Motor neuron (in vitro differentiated cells): Measurements from ENCODE around the gene CDC14A. TPM values are rescaled to one million over a fixed set of nuclear protein-coding genes. Genes with fewer than 3 reads are reported as not detected.
A peak's percentile ranks its signal among the peaks of the same experiment; 100 is the strongest.

Experiments
- ATAC-seq, 8 experiments: fragments of 200-7000 bp; cut with Tn5 transposase; replicated peaks in 6 of 8; 2 replicates each; pipeline ENCODE4 v1.8.0; 2021; ENCODE audit warnings: mild to moderate bottlenecking in 8 of 8, moderate library complexity in 8 of 8
- H3K27ac ChIP-seq, 2 donors: fragments of 250-450 bp; sonication (Bioruptor Pico); 2 replicates each; pipeline ENCODE4 v1.9.0; 2021; ENCODE audit warnings: antibody characterized with exemption in 2 of 2, mild to moderate bottlenecking in 2 of 2, moderate library complexity in 1 of 2
- H3K4me1 ChIP-seq, 2 donors: fragments of 250-450 bp; sonication (Bioruptor Pico); replicated peaks in 1 of 2; 2 replicates each; pipeline ENCODE4 v1.6.1; 2021; ENCODE audit warnings: antibody characterized with exemption in 2 of 2, mild to moderate bottlenecking in 2 of 2, moderate library complexity in 1 of 2
- H3K4me3 ChIP-seq, 5 donors: fragments of 250-450 bp; sonication (Bioruptor Pico); 2 replicates each; pipeline ENCODE4 v1.9.0; 2021; ENCODE audit warnings: antibody characterized with exemption in 5 of 5, mild to moderate bottlenecking in 5 of 5, moderate library complexity in 4 of 5
- WGBS, 10 experiments: fragments of 450-650 bp; shearing (Covaris generic); methylation state at CpG; one replicate each; pipeline ENCODE4 v1.0.0; 2022; 5-methylcytosine and 5-hydroxymethylcytosine counted together
- in situ Hi-C, 9 experiments: fragments of 400-800 bp; cut with MboI; loops; one replicate each; pipeline ENCODE4 v1.15.0; 2021; ENCODE audit warnings: low sequenced_read_pairs in 9 of 9, low pct_unique_long_range_greater_than_20kb in 2 of 9; ENCODE audit not compliant: unreplicated experiment in 9 of 9
- total RNA-seq, 8 experiments: library from RNA; unstranded; fragments of 300-600 nt; gene quantifications; 2 replicates each; pipeline versions ENCODE4 v1.2.3 to v1.2.4, GENCODE V29; 2022

CDC14A gene, protein sequence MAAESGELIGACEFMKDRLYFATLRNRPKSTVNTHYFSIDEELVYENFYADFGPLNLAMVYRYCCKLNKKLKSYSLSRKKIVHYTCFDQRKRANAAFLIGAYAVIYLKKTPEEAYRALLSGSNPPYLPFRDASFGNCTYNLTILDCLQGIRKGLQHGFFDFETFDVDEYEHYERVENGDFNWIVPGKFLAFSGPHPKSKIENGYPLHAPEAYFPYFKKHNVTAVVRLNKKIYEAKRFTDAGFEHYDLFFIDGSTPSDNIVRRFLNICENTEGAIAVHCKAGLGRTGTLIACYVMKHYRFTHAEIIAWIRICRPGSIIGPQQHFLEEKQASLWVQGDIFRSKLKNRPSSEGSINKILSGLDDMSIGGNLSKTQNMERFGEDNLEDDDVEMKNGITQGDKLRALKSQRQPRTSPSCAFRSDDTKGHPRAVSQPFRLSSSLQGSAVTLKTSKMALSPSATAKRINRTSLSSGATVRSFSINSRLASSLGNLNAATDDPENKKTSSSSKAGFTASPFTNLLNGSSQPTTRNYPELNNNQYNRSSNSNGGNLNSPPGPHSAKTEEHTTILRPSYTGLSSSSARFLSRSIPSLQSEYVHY
- 1 to 10 TPM; 2.2 to 8.8 (median 4.4) TPM for total RNA-seq

DNA sequence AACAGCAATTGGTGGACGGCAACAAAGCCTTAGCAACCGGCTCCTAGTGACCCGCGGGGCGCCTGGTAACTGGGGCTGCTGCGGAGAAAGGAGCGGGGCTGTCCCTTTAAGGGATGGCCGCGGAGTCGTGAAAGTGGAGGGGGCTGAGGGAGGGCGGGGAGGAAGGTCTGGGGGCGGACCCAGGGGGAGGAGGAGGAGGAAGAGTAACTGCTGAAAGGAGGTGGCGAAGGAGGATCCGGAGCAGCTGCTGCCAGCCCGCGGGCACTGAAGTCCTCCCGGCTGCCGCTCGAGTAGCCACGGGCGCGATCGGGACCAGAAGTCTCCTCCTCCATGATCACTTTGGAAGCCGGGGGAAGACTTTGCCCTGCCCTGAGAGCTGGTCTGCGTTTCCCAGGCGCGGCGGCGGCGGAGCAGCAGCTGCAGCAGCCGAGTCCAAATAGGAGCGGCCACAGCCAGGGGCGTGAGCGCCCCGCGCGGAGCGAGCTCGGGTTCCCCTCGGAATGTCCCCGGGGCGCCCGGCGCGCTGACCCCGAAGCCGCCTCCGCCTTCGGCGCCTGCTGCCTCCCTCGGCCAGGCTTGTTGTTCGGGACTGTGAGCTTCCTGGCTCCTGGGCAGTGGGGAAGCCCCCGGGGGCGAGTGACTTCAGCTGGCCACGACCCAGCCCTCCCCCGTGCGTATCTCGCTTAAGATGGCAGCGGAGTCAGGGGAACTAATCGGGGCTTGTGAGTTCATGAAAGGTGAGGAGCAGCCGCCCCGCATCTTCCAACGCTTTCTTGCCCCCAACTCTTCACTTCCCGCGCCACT, at the start of gene CDC14A:
Gene CDC14A, plus strand, starts transcription at position 240 of the 804 bp plus-strand sequence. Its CDS starts 449 bp downstream, at position 689.
- WGBS, 10 experiments = 0% methylated on average over 2 to 16 of the region's 65 CpGs; no CpG with 5 or more reads in 7 of the 10 experiments
- in situ Hi-C loops = no loop called here
- peaks cover 19 to 21% of the 10 kb centered on the region in 2 donors for H3K4me1 ChIP-seq
- peak within 1 kb of the TSS; percentile 67 to 90 (median 80) for H3K4me3 ChIP-seq
- H3K27ac ChIP-seq = peak within 1 kb of the TSS; percentile 2 to 63
- peak; percentile 75 to 85 (median 82) for ATAC-seq

DNA sequence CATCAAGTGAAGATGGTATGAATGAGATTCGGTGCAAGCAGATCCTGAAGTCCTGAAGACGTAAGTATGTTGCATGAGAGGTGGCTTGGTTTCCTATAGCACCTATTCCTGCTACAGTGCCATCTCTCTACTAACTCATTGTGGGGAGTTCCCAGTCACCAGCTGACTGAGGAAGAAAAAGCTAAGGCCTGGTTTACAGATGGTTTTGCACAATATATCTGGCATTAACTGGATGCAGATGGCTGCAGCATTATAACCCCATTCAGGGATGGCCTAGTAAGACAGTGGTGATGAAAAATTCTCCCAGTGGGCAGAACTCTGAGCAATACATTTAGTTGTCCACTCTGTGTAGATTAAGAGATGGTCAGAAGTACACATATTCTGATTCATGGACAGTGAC, 49.6 kb upstream of the CDC14A start:
- H3K4me3 ChIP-seq = no peak overlapping the region

DNA sequence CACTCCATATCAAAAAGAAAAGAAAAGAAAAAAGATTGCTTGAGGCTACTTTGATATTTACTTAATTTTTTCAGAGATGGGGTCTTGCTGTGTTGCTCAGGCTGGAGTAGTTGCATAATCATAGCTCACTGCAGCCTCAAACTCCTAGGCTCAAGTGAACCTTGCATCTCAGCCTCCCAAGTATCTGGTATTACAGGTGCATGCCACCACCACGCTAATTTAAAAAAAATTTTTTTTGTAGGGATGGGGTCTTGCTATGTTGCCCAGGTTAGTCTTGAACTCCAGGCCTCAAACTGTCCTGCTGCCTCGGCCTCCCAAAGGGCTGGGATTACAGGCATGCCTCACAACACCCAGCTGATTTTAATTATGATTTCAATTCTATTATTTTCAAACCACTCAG, 48.1 kb upstream of the CDC14A start:
- no peak for ATAC-seq
- H3K4me1 ChIP-seq = no peaks in the 10 kb centered on the region
- H3K4me3 ChIP-seq = no peak overlapping the region
- no peak overlapping the region for H3K27ac ChIP-seq
- 0 to 100% (median 92%) methylated on average over 1 to 2 of the region's 2 CpGs; no CpG with 5 or more reads in 1 of the 10 experiments for WGBS, 10 experiments
- in situ Hi-C loops = no loop called here

More for the DNA sequence above, 49.6 kb upstream of the CDC14A start:
- peak in 1 of 8 experiments; percentile 59 for ATAC-seq
- 29 to 100% (median 93%) methylated on average over 1 to 2 of the region's 2 CpGs; no CpG with 5 or more reads in 3 of the 10 experiments for WGBS, 10 experiments
- in situ Hi-C loops = no loop called here
- H3K4me1 ChIP-seq = no peaks in the 10 kb centered on the region
- H3K27ac ChIP-seq = no peak overlapping the region

- Histone ChIP-seq H3K4me1 (no peaks in the 10 kb centered on the region), H3K4me3 (no peak overlapping the region), H3K27ac (no peak overlapping the region)
- 37 to 58% (median 45%) methylated on average over 1 to 3 of the region's 3 CpGs for WGBS, 10 experiments
- ATAC-seq = peak in 2 of 8 experiments; percentile 41 to 51
- in situ Hi-C loops = no loop called here
Observed at GRCh38 chr1:100304921-100305320, 47.4 kb upstream of the CDC14A start.

DNA sequence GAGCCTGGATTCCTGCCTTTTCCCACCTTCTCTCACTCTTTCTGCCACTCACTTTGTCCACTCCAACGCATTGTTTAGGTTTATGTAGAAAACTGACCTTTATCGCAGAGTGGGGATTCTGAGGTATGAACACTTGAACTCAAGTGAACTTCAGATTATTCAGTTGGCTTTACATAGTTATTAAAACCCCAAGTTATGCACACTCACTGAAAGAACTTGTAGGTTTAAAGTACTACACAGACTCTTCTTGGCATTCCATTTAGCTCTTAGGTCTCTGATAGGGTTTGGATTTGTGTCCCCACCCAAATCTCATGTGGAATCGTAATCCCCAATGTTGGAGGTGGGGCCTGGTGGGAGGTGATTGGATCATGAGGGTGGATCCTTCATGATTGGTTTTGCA, 46.4 kb upstream of the CDC14A start:
- in situ Hi-C loops = no loop called here
- ATAC-seq = no peak
- no peaks in the 10 kb centered on the region for H3K4me1 ChIP-seq
- WGBS, 10 experiments = 80 to 100% (median 87%) methylated on average over 1 to 3 of the region's 3 CpGs; no CpG with 5 or more reads in 2 of the 10 experiments
- H3K27ac ChIP-seq = no peak overlapping the region
- no peak overlapping the region for H3K4me3 ChIP-seq

- 59 to 100% (median 94%) methylated on average over 1 to 2 of the region's 2 CpGs; no CpG with 5 or more reads in 1 of the 10 experiments for WGBS, 10 experiments
- Histone ChIP-seq H3K4me3 (no peak overlapping the region), H3K4me1 (no peaks in the 10 kb centered on the region), H3K27ac (no peak overlapping the region)
- no peak for ATAC-seq
- in situ Hi-C loops = no loop called here
Observed at GRCh38 chr1:100306735-100307313, 45.5 kb upstream of the CDC14A start.

DNA sequence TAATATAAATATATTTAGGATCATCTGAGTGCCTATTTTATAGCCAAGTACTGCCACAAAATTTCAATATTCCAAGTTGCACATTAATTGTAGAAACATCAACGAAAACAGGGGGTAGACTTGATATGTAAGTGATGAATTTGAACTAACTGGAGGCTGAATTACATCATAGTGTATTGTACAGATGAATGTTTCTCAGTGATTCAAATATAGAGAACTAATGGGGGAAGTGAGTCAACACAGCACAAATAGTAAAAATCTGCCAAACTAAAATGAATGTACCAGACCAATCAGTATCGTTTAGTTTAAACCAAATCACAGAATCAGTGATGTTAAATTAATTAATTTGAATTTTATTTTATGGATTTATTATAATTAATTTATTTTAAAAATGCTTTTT, 43.5 kb upstream of the CDC14A start:
- WGBS, 10 experiments = 0 to 86% (median 70%) methylated on average over 2 of the region's 2 CpGs
- H3K4me1 ChIP-seq = no peaks in the 10 kb centered on the region
- in situ Hi-C loops = no loop called here
- no peak for ATAC-seq
- no peak overlapping the region for H3K4me3 ChIP-seq
- no peak overlapping the region for H3K27ac ChIP-seq

GRCh38 chr1:100309863-100310262, 42.4 kb upstream of the CDC14A start:
- Histone ChIP-seq H3K27ac (no peak overlapping the region), H3K4me1 (no peaks in the 10 kb centered on the region), H3K4me3 (no peak overlapping the region)
- in situ Hi-C loops = no loop called here
- ATAC-seq = no peak

GRCh38 chr1:100313382-100313781, 38.9 kb upstream of the CDC14A start:
- Histone ChIP-seq H3K4me3 (no peak overlapping the region), H3K27ac (no peak overlapping the region), H3K4me1 (no peaks in the 10 kb centered on the region)
- 57 to 100% (median 79%) methylated on average over 1 to 4 of the region's 4 CpGs for WGBS, 10 experiments
- in situ Hi-C loops = no loop called here
- ATAC-seq = no peak

DNA sequence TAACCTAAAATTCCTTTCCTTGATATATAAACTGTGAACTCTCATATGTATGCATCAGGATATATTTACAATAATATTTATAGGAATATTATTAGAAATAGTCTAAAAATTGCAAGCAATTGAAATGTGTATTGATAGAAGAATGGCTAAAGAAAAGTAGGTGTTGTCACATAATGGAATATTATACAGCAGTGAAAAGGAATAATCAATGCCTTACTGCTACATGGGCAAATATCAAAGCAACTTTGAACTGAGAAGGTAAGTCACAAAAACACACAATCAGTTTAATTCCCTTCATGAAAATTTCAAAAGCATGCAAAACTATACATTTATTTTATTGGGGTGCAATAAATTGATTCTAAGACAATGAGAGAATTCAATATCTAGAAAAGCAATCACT, 35.7 kb upstream of the CDC14A start:
- no peak for ATAC-seq
- H3K27ac ChIP-seq = no peak overlapping the region
- H3K4me3 ChIP-seq = no peak overlapping the region
- no peaks in the 10 kb centered on the region for H3K4me1 ChIP-seq
- in situ Hi-C loops = no loop called here

- H3K4me1 ChIP-seq = peaks cover 5 to 6% of the 10 kb centered on the region in 2 donors
- no peak overlapping the region for H3K27ac ChIP-seq
- no peak overlapping the region for H3K4me3 ChIP-seq
- in situ Hi-C loops = no loop called here
- WGBS, 10 experiments = 56 to 100% (median 94%) methylated on average over 1 to 2 of the region's 2 CpGs; no CpG with 5 or more reads in 3 of the 10 experiments
- no peak for ATAC-seq
Observed at GRCh38 chr1:100320311-100321099, 31.8 kb upstream of the CDC14A start.

GRCh38 chr1:100321100-100321493, 31.2 kb upstream of the CDC14A start:
- no peak for ATAC-seq
- in situ Hi-C loops = no loop called here

More at GRCh38 chr1:100321100-100321493, 31.2 kb upstream of the CDC14A start:
- Histone ChIP-seq H3K4me3 (no peak overlapping the region), H3K27ac (no peak overlapping the region), H3K4me1 (peaks cover 5 to 6% of the 10 kb centered on the region in 2 donors)
- WGBS, 10 experiments = 79 to 98% (median 83%) methylated on average over 1 to 7 of the region's 7 CpGs; no CpG with 5 or more reads in 3 of the 10 experiments
